ENCODE data around the gene EBF3. TPM values are rescaled to one million over a fixed set of nuclear protein-coding genes. Genes with fewer than 3 reads are reported as not detected.

EBF3 gene
- total RNA-seq, 1 donor from 2014 or later = 0.15 TPM

- Histone ChIP-seq H2AFZ (replicated peaks) (no peak overlapping the region), H3F3A (ENCODE audit: low read depth) (no peaks in the 10 kb centered on the region), H3K4me1 (peaks cover 9% of the 10 kb centered on the region), H3K4me2 (no peak overlapping the region), H4K20me1 (ENCODE audit: low read depth) (no peaks in the 10 kb centered on the region), H3K36me3 (no peaks in the 10 kb centered on the region), H3K9ac (no peak overlapping the region), H3K79me2 (ENCODE audit: low read depth) (no peaks in the 10 kb centered on the region), H3K27ac (no peak overlapping the region), H3K4me3 (no peak overlapping the region), H3K9me3 (ENCODE audit: low read depth) (no peaks in the 10 kb centered on the region), H3K27me3 (no peaks in the 10 kb centered on the region)
- Mint-ChIP-seq H3K27ac (no peak overlapping the region), H3K4me1 (peaks cover 20% of the 10 kb centered on the region), H3K9me3 (peaks cover 3% of the 10 kb centered on the region), H3K4me3 (no peak overlapping the region), H3K27me3 (ENCODE audit: insufficient read depth, low read depth) (peaks cover 11% of the 10 kb centered on the region), H3K36me3 (no peaks in the 10 kb centered on the region)
- no peak for TF ChIP-seq EZH2phosphoT487 (IDR thresholded peaks at IDR 0.05)
- TF ChIP-seq, protein P1, sequence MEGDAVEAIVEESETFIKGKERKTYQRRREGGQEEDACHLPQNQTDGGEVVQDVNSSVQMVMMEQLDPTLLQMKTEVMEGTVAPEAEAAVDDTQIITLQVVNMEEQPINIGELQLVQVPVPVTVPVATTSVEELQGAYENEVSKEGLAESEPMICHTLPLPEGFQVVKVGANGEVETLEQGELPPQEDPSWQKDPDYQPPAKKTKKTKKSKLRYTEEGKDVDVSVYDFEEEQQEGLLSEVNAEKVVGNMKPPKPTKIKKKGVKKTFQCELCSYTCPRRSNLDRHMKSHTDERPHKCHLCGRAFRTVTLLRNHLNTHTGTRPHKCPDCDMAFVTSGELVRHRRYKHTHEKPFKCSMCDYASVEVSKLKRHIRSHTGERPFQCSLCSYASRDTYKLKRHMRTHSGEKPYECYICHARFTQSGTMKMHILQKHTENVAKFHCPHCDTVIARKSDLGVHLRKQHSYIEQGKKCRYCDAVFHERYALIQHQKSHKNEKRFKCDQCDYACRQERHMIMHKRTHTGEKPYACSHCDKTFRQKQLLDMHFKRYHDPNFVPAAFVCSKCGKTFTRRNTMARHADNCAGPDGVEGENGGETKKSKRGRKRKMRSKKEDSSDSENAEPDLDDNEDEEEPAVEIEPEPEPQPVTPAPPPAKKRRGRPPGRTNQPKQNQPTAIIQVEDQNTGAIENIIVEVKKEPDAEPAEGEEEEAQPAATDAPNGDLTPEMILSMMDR (IDR thresholded peaks at IDR 0.05) = no peak
- TF ChIP-seq EZH2 (IDR thresholded peaks at IDR 0.05) = no peak
- DNase-seq (ENCODE audit: low spot score) = no peak
Observed at GRCh38 chr10:129860396-129860795, 103.7 kb downstream of the EBF3 start.

DNA sequence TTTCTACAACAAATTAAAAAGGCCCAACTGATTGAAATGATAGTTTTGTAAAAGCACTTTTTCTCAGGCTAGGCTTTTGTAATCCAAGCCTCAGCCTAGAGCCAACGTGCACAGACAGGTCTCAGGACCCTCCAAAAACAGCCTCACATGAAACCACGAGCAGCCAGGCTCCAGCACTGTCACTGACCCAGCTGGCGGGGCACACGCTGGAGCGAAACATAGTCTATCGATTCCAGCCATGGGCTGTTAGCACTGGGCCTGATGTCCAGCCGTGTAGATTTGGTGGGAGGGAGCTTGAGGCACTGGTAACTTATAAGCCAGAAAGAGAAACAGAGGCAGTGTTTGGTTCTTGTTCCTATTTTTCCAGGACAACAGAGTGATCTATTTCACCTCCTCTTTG lies 104.5 kb downstream of the EBF3 start:
- H3K9ac ChIP-seq = no peak overlapping the region
- no peak overlapping the region for H3K4me2 ChIP-seq
- H3K36me3 Mint-ChIP-seq = no peaks in the 10 kb centered on the region
- H3K27ac ChIP-seq = no peak overlapping the region
- no peaks in the 10 kb centered on the region for H3F3A ChIP-seq (ENCODE audit: low read depth)
- H3K27me3 Mint-ChIP-seq (ENCODE audit: insufficient read depth, low read depth) = peaks cover 9% of the 10 kb centered on the region
- H3K79me2 ChIP-seq (ENCODE audit: low read depth) = no peaks in the 10 kb centered on the region
- no peak for DNase-seq (ENCODE audit: low spot score)
- no peaks in the 10 kb centered on the region for H3K27me3 ChIP-seq
- no peak overlapping the region for H3K4me3 ChIP-seq
- no peaks in the 10 kb centered on the region for H3K9me3 ChIP-seq (ENCODE audit: low read depth)
- peaks cover 18% of the 10 kb centered on the region for H3K4me1 Mint-ChIP-seq
- H3K4me3 Mint-ChIP-seq = no peak overlapping the region
- H3K36me3 ChIP-seq = no peaks in the 10 kb centered on the region
- H3K27ac Mint-ChIP-seq = no peak overlapping the region
- peaks cover 3% of the 10 kb centered on the region for H3K9me3 Mint-ChIP-seq
- H2AFZ ChIP-seq (replicated peaks) = no peak overlapping the region
- TF ChIP-seq EZH2phosphoT487 (IDR thresholded peaks at IDR 0.05) (no peak), EZH2 (IDR thresholded peaks at IDR 0.05) (no peak)
- TF ChIP-seq, protein P1 (IDR thresholded peaks at IDR 0.05) = no peak
- peaks cover 9% of the 10 kb centered on the region for H3K4me1 ChIP-seq
- no peaks in the 10 kb centered on the region for H4K20me1 ChIP-seq (ENCODE audit: low read depth)

DNA sequence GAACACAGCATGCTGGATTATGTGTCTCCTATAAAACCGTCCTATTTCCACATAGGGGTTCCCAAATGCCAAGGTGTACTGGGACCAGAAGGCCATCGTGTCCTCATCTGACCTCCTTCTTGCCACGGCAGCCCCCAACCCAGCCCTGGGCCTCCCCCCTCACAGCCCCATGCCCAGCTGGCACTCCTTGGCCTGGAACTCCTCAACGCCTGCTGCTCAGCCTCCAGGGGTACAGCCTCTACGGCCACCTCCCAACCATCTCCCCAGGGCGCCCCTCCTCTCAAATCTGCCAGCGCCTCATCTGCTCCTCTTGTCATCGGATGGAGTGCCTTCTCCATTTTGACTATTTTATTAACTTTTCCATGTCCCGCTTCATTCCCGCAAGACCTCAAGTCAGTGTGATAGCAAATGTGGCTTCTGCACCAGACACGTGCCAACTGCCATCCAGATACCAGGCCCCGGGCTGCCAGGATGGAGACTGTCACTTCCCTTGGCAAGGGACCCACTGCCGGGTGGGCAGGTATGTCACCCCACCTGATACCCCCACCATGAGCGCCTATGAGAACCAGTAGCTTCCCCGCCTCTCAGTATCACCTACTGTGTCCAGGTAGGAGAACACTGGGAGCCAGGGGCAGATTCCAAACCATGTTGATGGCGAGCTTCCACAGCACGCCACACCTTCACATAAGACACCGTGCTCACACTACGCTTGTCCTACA lies 106.7 kb downstream of the EBF3 start:
- Mint-ChIP-seq H3K27ac (no peak overlapping the region), H3K4me3 (no peak overlapping the region), H3K9me3 (peaks cover 3% of the 10 kb centered on the region), H3K27me3 (ENCODE audit: insufficient read depth, low read depth) (peaks cover 9% of the 10 kb centered on the region), H3K4me1 (peaks cover 10% of the 10 kb centered on the region), H3K36me3 (no peaks in the 10 kb centered on the region)
- peaks cover 9% of the 10 kb centered on the region for H3K4me1 ChIP-seq
- no peak overlapping the region for H3K27ac ChIP-seq
- no peaks in the 10 kb centered on the region for H3K79me2 ChIP-seq (ENCODE audit: low read depth)
- no peaks in the 10 kb centered on the region for H3K9me3 ChIP-seq (ENCODE audit: low read depth)
- TF ChIP-seq EZH2 (IDR thresholded peaks at IDR 0.05) (no peak), EZH2phosphoT487 (IDR thresholded peaks at IDR 0.05) (no peak)
- TF ChIP-seq, protein P1 (IDR thresholded peaks at IDR 0.05) = no peak
- H3K4me3 ChIP-seq = no peak overlapping the region
- H3K27me3 ChIP-seq = no peaks in the 10 kb centered on the region
- no peaks in the 10 kb centered on the region for H4K20me1 ChIP-seq (ENCODE audit: low read depth)
- H3K9ac ChIP-seq = no peak overlapping the region
- H3F3A ChIP-seq (ENCODE audit: low read depth) = no peaks in the 10 kb centered on the region
- H2AFZ ChIP-seq (replicated peaks) = no peak overlapping the region
- H3K36me3 ChIP-seq = no peaks in the 10 kb centered on the region
- no peak for DNase-seq (ENCODE audit: low spot score)
- no peak overlapping the region for H3K4me2 ChIP-seq
